ENCODE measurements around the gene TNRC6A.

GRCh38 chr16:24855678-24856077 is 126.2 kb downstream of the TNRC6A start:
- TF ChIP-seq CTCF (IDR thresholded peaks at IDR 0.05) (no peak), EP300 (IDR thresholded peaks at IDR 0.05) (no peak), POLR2A (IDR thresholded peaks at IDR 0.05) (no peak), POLR2AphosphoS5 (IDR thresholded peaks at IDR 0.05) (no peak)

Data from upper lobe of left lung (tissue), 4 donors.